ENCODE measurements around the gene AMOTL2.

DNA sequence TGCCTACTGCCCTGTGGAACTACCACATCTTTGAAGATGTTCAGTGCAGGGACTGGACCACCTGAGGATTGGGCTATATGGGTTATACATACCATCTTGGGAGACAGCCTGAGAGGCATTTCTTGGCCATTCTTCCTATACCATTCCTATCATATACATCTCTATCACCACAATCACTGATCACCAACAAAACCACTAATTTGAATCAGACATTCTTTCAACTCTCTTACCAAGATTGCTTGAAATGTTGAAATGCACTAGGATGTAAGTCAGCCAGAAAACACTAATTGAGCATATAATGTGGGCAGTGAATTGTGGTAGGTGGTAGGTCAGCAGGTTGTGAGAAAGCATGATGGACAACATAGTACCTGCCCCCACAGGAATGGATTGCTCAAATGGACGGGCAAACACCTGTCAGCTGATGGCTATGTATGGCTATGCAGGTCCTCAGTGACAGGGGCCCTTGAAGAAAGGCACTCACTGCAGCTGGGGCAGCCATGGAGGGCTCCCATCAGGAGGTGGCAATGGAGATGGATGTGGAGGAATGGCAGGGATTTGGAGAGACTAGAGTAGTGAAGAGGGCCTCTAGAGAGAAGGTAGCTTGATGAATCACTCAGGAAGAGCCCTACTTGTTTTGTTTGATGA, 49.1 kb downstream of the AMOTL2 start:
- TF ChIP-seq EZH2phosphoT487 (IDR thresholded peaks at IDR 0.05; ENCODE audit: insufficient read depth, low read depth) (no peak), EZH2 (IDR thresholded peaks at IDR 0.05; ENCODE audit: insufficient read depth, poor library complexity, severe bottlenecking) (no peak)
